Activated CD4-positive, alpha-beta memory T cell treated with anti-CD3 and anti-CD28 coated beads for 36 hours (primary cell): ENCODE results near the gene SNCAIP. TPM values are rescaled to one million over a fixed set of nuclear protein-coding genes. Genes with fewer than 3 reads are reported as not detected.

Source experiments
- CTCF ChIA-PET: fragments of 350-600 bp; sonication (Branson Sonifier 250); formaldehyde crosslinking; loops from one replicate; lab custom pipeline; 2021; ENCODE audit warnings: antibody characterized with exemption, inconsistent platforms; lab: Charles Lee
- POLR2A ChIA-PET: fragments of 350-600 bp; sonication (Branson Sonifier 250); formaldehyde crosslinking; loops from one replicate; lab custom pipeline; 2021; ENCODE audit warnings: antibody characterized with exemption; lab: Charles Lee
- DNase-seq: peaks from one replicate; pipeline ENCODE4 v3.0.0-alpha.2; 2020
- H3K27ac Mint-ChIP-seq: one replicate; pipeline ENCODE4 v1.8.0; 2021; ENCODE audit warnings: mixed read lengths
- H3K27me3 Mint-ChIP-seq: one replicate; pipeline ENCODE4 v1.8.0; 2021; ENCODE audit warnings: mixed read lengths
- H3K36me3 Mint-ChIP-seq: one replicate; pipeline ENCODE4 v1.8.0; 2021; ENCODE audit warnings: mixed read lengths
- H3K4me1 Mint-ChIP-seq: one replicate; pipeline ENCODE4 v1.8.0; 2021; ENCODE audit warnings: low read depth, mixed read lengths
- H3K4me3 Mint-ChIP-seq: one replicate; pipeline ENCODE4 v1.8.0; 2021; ENCODE audit warnings: mild to moderate bottlenecking, mixed read lengths
- H3K9me3 Mint-ChIP-seq: one replicate; pipeline ENCODE4 v1.8.0; 2021; ENCODE audit warnings: mixed read lengths
- intact Hi-C: fragments of 100-400 bp; cut with micrococcal nuclease; formaldehyde crosslinking; loops from one replicate; pipeline ENCODE4 v1.15.1; 2023
- total RNA-seq, 2 experiments: library from RNA; stranded (reverse); gene quantifications; one replicate each; pipeline ENCODE4 v1.2.3, GENCODE V29; 2021

SNCAIP gene
- total RNA-seq, 2 experiments from 2014 or later, result not detected

GRCh38 chr5:122321921-122322320 is 9.9 kb downstream of the SNCAIP start:
- intact Hi-C loops, result no loop called here
- POLR2A ChIA-PET, result no interaction called here
- no peak overlapping the region for H3K27ac Mint-ChIP-seq
- DNase-seq, result no peak
- H3K4me3 Mint-ChIP-seq, result no peak overlapping the region
- no peaks in the 10 kb centered on the region for H3K9me3 Mint-ChIP-seq
- H3K4me1 Mint-ChIP-seq, result no peaks in the 10 kb centered on the region
- CTCF ChIA-PET, result no interaction called here
- no peaks in the 10 kb centered on the region for H3K36me3 Mint-ChIP-seq
- peaks cover 1% of the 10 kb centered on the region for H3K27me3 Mint-ChIP-seq

GRCh38 chr5:122322801-122323548 is 10.9 kb downstream of the SNCAIP start:
- Mint-ChIP-seq H3K36me3 (no peaks in the 10 kb centered on the region), H3K27ac (no peak overlapping the region), H3K9me3 (no peaks in the 10 kb centered on the region), H3K27me3 (peaks cover 1% of the 10 kb centered on the region), H3K4me1 (no peaks in the 10 kb centered on the region), H3K4me3 (no peak overlapping the region)
- no peak for DNase-seq
- ChIA-PET CTCF (no interaction called here), POLR2A (no interaction called here)
- intact Hi-C loops, result no loop called here

GRCh38 chr5:122323738-122324137 is 11.7 kb downstream of the SNCAIP start:
- Mint-ChIP-seq H3K4me3 (no peak overlapping the region), H3K27ac (no peak overlapping the region), H3K9me3 (no peaks in the 10 kb centered on the region), H3K36me3 (no peaks in the 10 kb centered on the region), H3K4me1 (no peaks in the 10 kb centered on the region), H3K27me3 (peaks cover 1% of the 10 kb centered on the region)
- POLR2A ChIA-PET, result no interaction called here
- no peak for DNase-seq
- intact Hi-C loops, result no loop called here
- CTCF ChIA-PET, result no interaction called here

GRCh38 chr5:122327110-122327509 is 15.1 kb downstream of the SNCAIP start:
- Mint-ChIP-seq H3K9me3 (no peaks in the 10 kb centered on the region), H3K27me3 (peaks cover 1% of the 10 kb centered on the region), H3K27ac (no peak overlapping the region), H3K36me3 (no peaks in the 10 kb centered on the region), H3K4me1 (no peaks in the 10 kb centered on the region), H3K4me3 (no peak overlapping the region)
- no peak for DNase-seq
- ChIA-PET POLR2A (no interaction called here), CTCF (no interaction called here)
- intact Hi-C loops, result no loop called here

- H3K4me1 Mint-ChIP-seq, result no peaks in the 10 kb centered on the region
- CTCF ChIA-PET, result no interaction called here
- H3K9me3 Mint-ChIP-seq, result no peaks in the 10 kb centered on the region
- no peak overlapping the region for H3K27ac Mint-ChIP-seq
- intact Hi-C loops, result no loop called here
- DNase-seq, result no peak
- H3K4me3 Mint-ChIP-seq, result no peak overlapping the region
- H3K27me3 Mint-ChIP-seq, result no peaks in the 10 kb centered on the region
- POLR2A ChIA-PET, result no interaction called here
- H3K36me3 Mint-ChIP-seq, result no peaks in the 10 kb centered on the region
Measured at GRCh38 chr5:122330881-122331280, 18.8 kb downstream of the SNCAIP start.

GRCh38 chr5:122332599-122333555 is 20.8 kb downstream of the SNCAIP start:
- H3K4me1 Mint-ChIP-seq, result no peaks in the 10 kb centered on the region
- no peaks in the 10 kb centered on the region for H3K36me3 Mint-ChIP-seq
- no peaks in the 10 kb centered on the region for H3K9me3 Mint-ChIP-seq
- ChIA-PET POLR2A (no interaction called here), CTCF (no interaction called here)
- no peaks in the 10 kb centered on the region for H3K27me3 Mint-ChIP-seq
- no peak for DNase-seq
- intact Hi-C loops, result no loop called here
- H3K4me3 Mint-ChIP-seq, result no peak overlapping the region
- H3K27ac Mint-ChIP-seq, result no peak overlapping the region

GRCh38 chr5:122333564-122333963 is 21.5 kb downstream of the SNCAIP start:
- Mint-ChIP-seq H3K4me1 (no peaks in the 10 kb centered on the region), H3K27me3 (no peaks in the 10 kb centered on the region), H3K4me3 (no peak overlapping the region), H3K36me3 (no peaks in the 10 kb centered on the region), H3K27ac (no peak overlapping the region), H3K9me3 (no peaks in the 10 kb centered on the region)
- POLR2A ChIA-PET, result no interaction called here
- intact Hi-C loops, result no loop called here
- no peak for DNase-seq
- CTCF ChIA-PET, result no interaction called here

- CTCF ChIA-PET, result no interaction called here
- H3K4me3 Mint-ChIP-seq, result no peak overlapping the region
- POLR2A ChIA-PET, result no interaction called here
Measured at GRCh38 chr5:122339591-122339990, 27.6 kb downstream of the SNCAIP start.

GRCh38 chr5:122341087-122341486 is 29.1 kb downstream of the SNCAIP start:
- H3K36me3 Mint-ChIP-seq, result no peaks in the 10 kb centered on the region
- peaks cover 3% of the 10 kb centered on the region for H3K27me3 Mint-ChIP-seq
- H3K27ac Mint-ChIP-seq, result no peak overlapping the region
- H3K9me3 Mint-ChIP-seq, result no peaks in the 10 kb centered on the region
- DNase-seq, result no peak
- CTCF ChIA-PET, result no interaction called here
- intact Hi-C loops, result no loop called here
- no peaks in the 10 kb centered on the region for H3K4me1 Mint-ChIP-seq
- POLR2A ChIA-PET, result no interaction called here
- no peak overlapping the region for H3K4me3 Mint-ChIP-seq

More at GRCh38 chr5:122339591-122339990, 27.6 kb downstream of the SNCAIP start:
- intact Hi-C loops, result no loop called here
- DNase-seq, result no peak
- Mint-ChIP-seq H3K4me1 (no peaks in the 10 kb centered on the region), H3K36me3 (no peaks in the 10 kb centered on the region), H3K9me3 (no peaks in the 10 kb centered on the region), H3K27me3 (peaks cover 1% of the 10 kb centered on the region), H3K27ac (no peak overlapping the region)

GRCh38 chr5:122342256-122342655 is 30.2 kb downstream of the SNCAIP start:
- no peaks in the 10 kb centered on the region for H3K4me1 Mint-ChIP-seq
- POLR2A ChIA-PET, result no interaction called here
- no peaks in the 10 kb centered on the region for H3K9me3 Mint-ChIP-seq
- intact Hi-C loops, result no loop called here
- peaks cover 3% of the 10 kb centered on the region for H3K27me3 Mint-ChIP-seq
- no peak for DNase-seq
- no peak overlapping the region for H3K27ac Mint-ChIP-seq
- H3K36me3 Mint-ChIP-seq, result no peaks in the 10 kb centered on the region
- H3K4me3 Mint-ChIP-seq, result no peak overlapping the region
- CTCF ChIA-PET, result no interaction called here

GRCh38 chr5:122346897-122347581 is 35.0 kb downstream of the SNCAIP start:
- H3K27me3 Mint-ChIP-seq, result peaks cover 3% of the 10 kb centered on the region
- no peak overlapping the region for H3K27ac Mint-ChIP-seq
- ChIA-PET CTCF (no interaction called here), POLR2A (no interaction called here)
- DNase-seq, result no peak
- H3K36me3 Mint-ChIP-seq, result no peaks in the 10 kb centered on the region
- H3K4me1 Mint-ChIP-seq, result no peaks in the 10 kb centered on the region
- intact Hi-C loops, result no loop called here
- no peak overlapping the region for H3K4me3 Mint-ChIP-seq
- no peaks in the 10 kb centered on the region for H3K9me3 Mint-ChIP-seq

GRCh38 chr5:122350496-122350895 is 38.5 kb downstream of the SNCAIP start:
- Mint-ChIP-seq H3K9me3 (no peaks in the 10 kb centered on the region), H3K4me1 (no peaks in the 10 kb centered on the region), H3K4me3 (no peak overlapping the region), H3K27me3 (peaks cover under 1% of the 10 kb centered on the region), H3K36me3 (no peaks in the 10 kb centered on the region), H3K27ac (no peak overlapping the region)
- intact Hi-C loops, result no loop called here
- CTCF ChIA-PET, result no interaction called here
- POLR2A ChIA-PET, result no interaction called here
- DNase-seq, result no peak
